IMR-90 (cell line): ENCODE results near the gene SCLY.
"Not testable (repeated sequence)": the region's sequence is repeated elsewhere in the genome, so short reads cannot be mapped to it uniquely, and the experiment has no call there.

Experiments
- CEBPB ChIP-seq: IDR thresholded peaks from 2 replicates; pipeline ENCODE4 v1.6.1; 2012; ENCODE audit warnings: low read depth, low read length, improper control_type of control experiment
- CHD1 ChIP-seq: IDR thresholded peaks from 2 replicates; pipeline ENCODE4 v1.6.1; 2012; ENCODE audit warnings: low read depth, low read length, improper control_type of control experiment
- CTCF ChIP-seq: conservative IDR thresholded peaks from 2 replicates; pipeline ENCODE4 v1.5.1; 2012; ENCODE audit warnings: mild to moderate bottlenecking, low read depth, low read length, improper control_type of control experiment
- FOS ChIP-seq: fragments of 150-350 bp; IDR thresholded peaks from 2 replicates; pipeline ENCODE4 v1.6.1; 2016; ENCODE audit warnings: low read depth, low read length
- MAZ ChIP-seq: IDR thresholded peaks from 2 replicates; pipeline ENCODE4 v1.6.1; 2012; ENCODE audit warnings: low read depth, mild to moderate bottlenecking, low read length, improper control_type of control experiment, moderate library complexity, borderline replicate concordance
- NFE2L2 ChIP-seq: fragments of 150-350 bp; IDR thresholded peaks from 2 replicates; pipeline ENCODE4 v1.6.1; 2016; ENCODE audit warnings: low read depth, mild to moderate bottlenecking, low read length
- POLR2A ChIP-seq: IDR thresholded peaks from 2 replicates; pipeline ENCODE4 v1.6.1; 2012; ENCODE audit warnings: mild to moderate bottlenecking, low read depth, low read length
- RAD21 ChIP-seq: IDR thresholded peaks from 2 replicates; pipeline ENCODE4 v1.6.1; 2012; ENCODE audit warnings: low read length, improper control_type of control experiment
- RCOR1 ChIP-seq: IDR thresholded peaks from 2 replicates; pipeline ENCODE4 v1.6.1; 2012; ENCODE audit warnings: mild to moderate bottlenecking, low read length, improper control_type of control experiment; ENCODE audit not compliant: insufficient replicate concordance
- RFX5 ChIP-seq: IDR thresholded peaks from 2 replicates; pipeline ENCODE4 v1.8.0; 2012; ENCODE audit warnings: low read depth, mild to moderate bottlenecking, low read length, moderate library complexity
- SMC3 ChIP-seq: fragments of 150-350 bp; IDR thresholded peaks from 2 replicates; pipeline ENCODE4 v1.6.1; 2016; ENCODE audit warnings: low read depth, mild to moderate bottlenecking, antibody characterized with exemption, low read length, moderate library complexity
- USF2 ChIP-seq: fragments of 150-350 bp; IDR thresholded peaks from 2 replicates; pipeline ENCODE4 v1.6.1; 2017; ENCODE audit warnings: mild to moderate bottlenecking, antibody characterized with exemption, low read length, low read depth

- TF ChIP-seq CTCF, FOS, RCOR1, POLR2A, RAD21, USF2, NFE2L2, CEBPB, MAZ, RFX5, CHD1, SMC3: not testable (repeated sequence)
Observed at GRCh38 chr2:238057696-238058575, 2.9 kb upstream of the SCLY start.
